Fibroblast of villous mesenchyme (primary cell): ENCODE results near the gene ALDH1A3. TPM values are rescaled to one million over a fixed set of nuclear protein-coding genes. Genes with fewer than 3 reads are reported as not detected.
A peak's percentile ranks its signal among the peaks of the same experiment; 100 is the strongest.
"Not testable (repeated sequence)": the region's sequence is repeated elsewhere in the genome, so short reads cannot be mapped to it uniquely, and the experiment has no call there.

Experiments
- DNase-seq: peaks from one replicate; pipeline ENCODE4 v3.0.0-alpha.2; 2010; ENCODE audit warnings: low read depth
- H3K4me3 ChIP-seq: 2 replicates; pipeline ENCODE4 v1.5.1; 2011; ENCODE audit warnings: low read depth, mild to moderate bottlenecking, low read length
- CTCF ChIP-seq: IDR thresholded peaks from 2 replicates; pipeline ENCODE4 v1.5.1; 2012; ENCODE audit warnings: low read depth, mild to moderate bottlenecking, low read length; ENCODE audit not compliant: insufficient read depth
- total RNA-seq: library from RNA; depleted of rRNA; stranded (reverse); fragments of >200 nt; gene quantifications from 2 replicates; pipeline ENCODE4 v1.2.3, GENCODE V29; 2012

Gene ALDH1A3
- total RNA-seq, 1 donor, result 42.7 TPM

- TF ChIP-seq CTCF, result peak; percentile 36
- DNase-seq, result peak; percentile 58
- peak overlapping the region; percentile 73 for H3K4me3 ChIP-seq
Observed at GRCh38 chr15:100849021-100849854, 30.4 kb upstream of the ALDH1A3 start.

- no peak for TF ChIP-seq CTCF
- no peak for DNase-seq
- peak overlapping the region; percentile 73 for H3K4me3 ChIP-seq
Observed at GRCh38 chr15:100849855-100850218, 29.8 kb upstream of the ALDH1A3 start.

GRCh38 chr15:100851428-100852015 is 28.1 kb upstream of the ALDH1A3 start:
- not testable (repeated sequence) for DNase-seq, H3K4me3 ChIP-seq

GRCh38 chr15:100852630-100853029 is 27.0 kb upstream of the ALDH1A3 start:
- TF ChIP-seq CTCF, result no peak
- no peak for DNase-seq
- H3K4me3 ChIP-seq, result no peak overlapping the region

GRCh38 chr15:100853676-100854440 is 25.8 kb upstream of the ALDH1A3 start:
- H3K4me3 ChIP-seq, result no peak overlapping the region
- no peak for TF ChIP-seq CTCF
- no peak for DNase-seq

GRCh38 chr15:100856867-100857266 is 22.8 kb upstream of the ALDH1A3 start:
- no peak for TF ChIP-seq CTCF
- no peak overlapping the region for H3K4me3 ChIP-seq
- DNase-seq, result no peak

GRCh38 chr15:100858294-100858693 is 21.3 kb upstream of the ALDH1A3 start:
- H3K4me3 ChIP-seq, result no peak overlapping the region
- TF ChIP-seq CTCF, result no peak
- no peak for DNase-seq
